ENCODE results near the gene MTMR12.

DNA sequence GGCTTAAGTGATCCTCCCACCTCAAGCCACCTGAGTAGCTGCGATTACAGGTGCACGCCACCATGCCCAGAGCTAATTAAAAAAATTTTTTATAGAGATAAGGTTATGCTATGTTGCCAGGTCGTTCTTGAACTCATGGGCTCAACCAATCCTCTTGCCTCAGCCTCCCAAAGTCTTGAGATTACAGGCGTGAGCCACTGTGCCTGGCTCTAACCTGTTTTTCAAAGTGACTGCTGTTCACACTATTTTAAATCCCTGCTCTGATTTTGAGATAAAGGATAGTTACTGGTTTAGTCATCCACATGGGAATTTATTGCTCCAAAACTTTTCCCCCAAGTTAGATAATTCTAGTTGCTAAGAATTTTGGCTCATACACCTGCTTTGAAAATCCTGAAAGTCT, 48.2 kb upstream of the MTMR12 start:
- TF ChIP-seq, protein P1, sequence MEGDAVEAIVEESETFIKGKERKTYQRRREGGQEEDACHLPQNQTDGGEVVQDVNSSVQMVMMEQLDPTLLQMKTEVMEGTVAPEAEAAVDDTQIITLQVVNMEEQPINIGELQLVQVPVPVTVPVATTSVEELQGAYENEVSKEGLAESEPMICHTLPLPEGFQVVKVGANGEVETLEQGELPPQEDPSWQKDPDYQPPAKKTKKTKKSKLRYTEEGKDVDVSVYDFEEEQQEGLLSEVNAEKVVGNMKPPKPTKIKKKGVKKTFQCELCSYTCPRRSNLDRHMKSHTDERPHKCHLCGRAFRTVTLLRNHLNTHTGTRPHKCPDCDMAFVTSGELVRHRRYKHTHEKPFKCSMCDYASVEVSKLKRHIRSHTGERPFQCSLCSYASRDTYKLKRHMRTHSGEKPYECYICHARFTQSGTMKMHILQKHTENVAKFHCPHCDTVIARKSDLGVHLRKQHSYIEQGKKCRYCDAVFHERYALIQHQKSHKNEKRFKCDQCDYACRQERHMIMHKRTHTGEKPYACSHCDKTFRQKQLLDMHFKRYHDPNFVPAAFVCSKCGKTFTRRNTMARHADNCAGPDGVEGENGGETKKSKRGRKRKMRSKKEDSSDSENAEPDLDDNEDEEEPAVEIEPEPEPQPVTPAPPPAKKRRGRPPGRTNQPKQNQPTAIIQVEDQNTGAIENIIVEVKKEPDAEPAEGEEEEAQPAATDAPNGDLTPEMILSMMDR (conservative IDR thresholded peaks at IDR 0.05; ENCODE audit: low read depth, low read length), result no peak
- TF ChIP-seq POLR2A (IDR thresholded peaks at IDR 0.05; ENCODE audit: low read depth, low read length) (no peak), CEBPB (IDR thresholded peaks at IDR 0.05; ENCODE audit: low read depth, low read length) (no peak), NFE2L2 (IDR thresholded peaks at IDR 0.05; ENCODE audit: low read depth, low read length) (no peak)
- TF ChIP-seq, protein P2, sequence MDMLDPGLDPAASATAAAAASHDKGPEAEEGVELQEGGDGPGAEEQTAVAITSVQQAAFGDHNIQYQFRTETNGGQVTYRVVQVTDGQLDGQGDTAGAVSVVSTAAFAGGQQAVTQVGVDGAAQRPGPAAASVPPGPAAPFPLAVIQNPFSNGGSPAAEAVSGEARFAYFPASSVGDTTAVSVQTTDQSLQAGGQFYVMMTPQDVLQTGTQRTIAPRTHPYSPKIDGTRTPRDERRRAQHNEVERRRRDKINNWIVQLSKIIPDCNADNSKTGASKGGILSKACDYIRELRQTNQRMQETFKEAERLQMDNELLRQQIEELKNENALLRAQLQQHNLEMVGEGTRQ (IDR thresholded peaks at IDR 0.05; ENCODE audit: low read depth, low read length), result no peak

Measured in IMR-90 (cell line).